ENCODE data around the gene PDK2.

DNA sequence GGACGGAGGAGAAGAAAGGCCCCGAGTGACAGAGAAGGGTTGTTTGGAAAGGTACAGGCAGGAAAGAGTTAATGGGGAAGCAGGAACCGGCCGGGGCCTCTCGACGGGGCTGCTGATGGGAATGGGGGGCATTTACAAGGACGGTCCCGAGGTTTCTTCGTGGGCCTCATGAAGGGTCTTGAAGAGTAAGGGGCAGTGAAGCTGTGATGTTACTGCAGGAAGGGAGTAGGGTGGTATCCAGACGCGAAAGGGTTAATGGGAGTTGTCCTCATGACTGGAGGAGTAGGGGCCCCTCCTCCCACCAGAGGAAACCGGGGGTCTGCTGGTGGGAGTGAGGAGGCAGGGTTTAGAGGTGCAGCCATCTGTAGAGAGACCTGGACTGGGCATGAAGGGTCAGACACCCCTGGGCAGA is 481 bp downstream of the PDK2 start:
- TF ChIP-seq, protein P1, sequence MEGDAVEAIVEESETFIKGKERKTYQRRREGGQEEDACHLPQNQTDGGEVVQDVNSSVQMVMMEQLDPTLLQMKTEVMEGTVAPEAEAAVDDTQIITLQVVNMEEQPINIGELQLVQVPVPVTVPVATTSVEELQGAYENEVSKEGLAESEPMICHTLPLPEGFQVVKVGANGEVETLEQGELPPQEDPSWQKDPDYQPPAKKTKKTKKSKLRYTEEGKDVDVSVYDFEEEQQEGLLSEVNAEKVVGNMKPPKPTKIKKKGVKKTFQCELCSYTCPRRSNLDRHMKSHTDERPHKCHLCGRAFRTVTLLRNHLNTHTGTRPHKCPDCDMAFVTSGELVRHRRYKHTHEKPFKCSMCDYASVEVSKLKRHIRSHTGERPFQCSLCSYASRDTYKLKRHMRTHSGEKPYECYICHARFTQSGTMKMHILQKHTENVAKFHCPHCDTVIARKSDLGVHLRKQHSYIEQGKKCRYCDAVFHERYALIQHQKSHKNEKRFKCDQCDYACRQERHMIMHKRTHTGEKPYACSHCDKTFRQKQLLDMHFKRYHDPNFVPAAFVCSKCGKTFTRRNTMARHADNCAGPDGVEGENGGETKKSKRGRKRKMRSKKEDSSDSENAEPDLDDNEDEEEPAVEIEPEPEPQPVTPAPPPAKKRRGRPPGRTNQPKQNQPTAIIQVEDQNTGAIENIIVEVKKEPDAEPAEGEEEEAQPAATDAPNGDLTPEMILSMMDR (conservative IDR thresholded peaks at IDR 0.05 in 1 of 2, IDR thresholded peaks at IDR 0.05 in 1 of 2; ENCODE audit: low read depth in 1 of 2, low read length in 2 of 2): no peak
- TF ChIP-seq EZH2 (IDR thresholded peaks at IDR 0.05; ENCODE audit: low read length, missing control alignments): no peak

All from fibroblast of lung (primary cell).